ENCODE data around the gene NFATC4.

NFATC4 gene

GRCh38 chr14:24390701-24391468, 22.9 kb downstream of the NFATC4 start:
- DNase-seq, result no peak

GRCh38 chr14:24392325-24393091, 24.5 kb downstream of the NFATC4 start:
- DNase-seq, result no peak

DNA sequence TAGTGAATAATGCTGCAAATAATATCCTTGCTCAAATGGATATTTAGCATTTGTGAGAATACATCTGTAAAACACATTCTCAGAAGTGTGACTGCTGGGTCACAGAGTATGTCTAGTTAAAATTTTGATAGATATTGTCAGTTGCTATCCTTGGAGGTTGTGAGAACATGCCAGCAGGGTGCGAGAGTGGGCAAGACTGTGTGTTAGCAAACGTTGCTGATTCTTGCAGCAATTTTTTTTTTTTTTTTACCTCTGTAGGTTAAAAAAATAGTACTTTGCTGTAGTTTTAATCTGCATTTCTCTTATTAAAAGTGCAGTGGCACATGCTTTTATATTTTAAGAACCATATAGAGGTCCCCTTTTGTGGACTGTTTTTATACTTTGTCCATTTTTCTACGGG, 26.3 kb downstream of the NFATC4 start:
- no peak for DNase-seq

DNA sequence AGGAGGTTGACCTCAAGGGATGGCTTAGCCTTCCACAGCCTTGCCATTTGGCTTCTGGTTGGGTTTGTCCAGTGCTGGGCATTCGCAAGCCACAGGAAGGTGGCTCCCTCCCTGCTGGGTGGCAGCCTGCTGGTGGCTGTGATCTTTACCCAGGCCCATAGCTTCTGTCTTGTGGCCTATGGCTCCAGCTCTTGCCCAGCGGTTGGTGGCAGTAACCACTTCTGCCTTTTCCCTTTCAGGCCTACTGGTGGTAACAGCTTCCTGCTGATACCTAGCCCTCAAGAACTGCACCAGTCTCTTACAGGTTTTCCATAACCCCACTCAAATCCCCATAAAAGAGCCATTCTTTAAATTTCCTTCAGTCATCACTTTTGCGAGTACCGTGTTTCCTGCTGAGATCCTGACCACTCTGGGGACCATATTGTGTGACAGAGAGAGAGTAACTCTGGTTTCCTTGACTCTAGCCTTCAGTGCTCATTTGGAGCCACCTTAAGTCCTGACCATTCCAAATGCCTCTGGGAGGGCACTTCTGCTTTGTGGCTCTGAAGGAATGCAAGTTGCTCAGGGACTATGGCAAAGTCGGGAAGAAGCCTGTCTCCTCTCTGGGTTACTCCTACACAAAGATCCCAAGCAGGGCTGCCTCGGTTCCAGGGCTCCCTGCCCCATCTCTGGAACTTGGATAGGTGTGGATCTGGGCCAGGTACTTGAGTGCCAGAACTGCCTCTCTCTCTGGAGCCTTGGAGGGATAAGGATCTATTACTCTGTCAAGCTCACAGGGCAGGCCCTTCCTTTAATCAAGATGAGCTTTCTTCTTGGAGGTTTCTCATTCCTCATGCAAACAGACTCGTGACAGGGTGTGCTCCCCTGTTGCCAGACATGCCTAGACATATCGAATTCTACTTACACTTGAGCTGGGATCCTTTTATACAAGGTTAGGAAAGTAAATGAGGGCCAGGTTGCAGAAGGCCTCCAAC, 27.9 kb downstream of the NFATC4 start:
- no peak for DNase-seq

- no peak for DNase-seq
Measured at GRCh38 chr14:24397639-24398292, 29.8 kb downstream of the NFATC4 start.

- no peak for DNase-seq
Measured at GRCh38 chr14:24398293-24398652, 30.3 kb downstream of the NFATC4 start.

GRCh38 chr14:24398653-24399446, 30.9 kb downstream of the NFATC4 start, which contains the start of gene NYNRIN:
Gene NYNRIN, plus strand, starts transcription at chr14:24399003. Its CDS starts 244 bp downstream, at chr14:24399247.
- no peak for DNase-seq

- no peak for DNase-seq
Measured at GRCh38 chr14:24399447-24399822, 31.5 kb downstream of the NFATC4 start.

DNA sequence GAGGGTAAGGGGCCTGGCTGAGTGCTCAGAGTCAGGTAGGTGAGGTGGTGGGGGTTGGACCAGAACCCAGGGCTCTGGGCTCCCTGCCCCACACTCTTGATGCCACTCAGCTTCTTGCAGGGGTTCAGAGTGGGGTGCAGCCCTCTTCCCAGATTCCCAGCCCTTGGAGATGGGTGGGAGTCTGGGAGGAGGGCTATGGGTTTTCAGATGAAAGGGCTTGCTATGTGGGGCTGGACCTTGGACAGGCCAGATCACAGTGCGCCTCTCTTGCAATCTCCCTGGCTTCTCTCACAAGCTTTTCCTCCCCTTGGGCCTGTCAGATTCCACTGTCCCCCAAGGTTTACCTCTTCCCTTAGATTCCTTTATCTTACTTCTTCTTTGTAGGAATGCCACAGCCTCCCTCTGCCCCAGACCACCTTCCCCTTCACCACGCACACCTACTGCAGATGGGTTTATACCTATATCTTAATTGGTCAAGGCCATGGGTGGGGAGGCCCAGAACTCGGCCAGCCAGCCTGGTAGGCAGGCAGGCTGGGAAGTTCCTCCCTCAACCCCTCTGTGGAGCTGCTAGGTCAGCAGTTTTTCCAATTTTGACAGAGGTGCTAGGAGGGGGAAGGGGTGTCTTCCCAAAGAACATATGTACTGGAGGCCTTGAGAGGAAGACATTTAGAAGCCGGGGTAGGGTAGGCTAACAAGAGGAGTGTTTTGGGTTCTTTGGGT, 32.2 kb downstream of the NFATC4 start:
- DNase-seq, result no peak

- no peak for DNase-seq
Measured at GRCh38 chr14:24401810-24402702, 34.1 kb downstream of the NFATC4 start.

GRCh38 chr14:24403294-24403998, 35.5 kb downstream of the NFATC4 start:
- DNase-seq, result no peak

DNA sequence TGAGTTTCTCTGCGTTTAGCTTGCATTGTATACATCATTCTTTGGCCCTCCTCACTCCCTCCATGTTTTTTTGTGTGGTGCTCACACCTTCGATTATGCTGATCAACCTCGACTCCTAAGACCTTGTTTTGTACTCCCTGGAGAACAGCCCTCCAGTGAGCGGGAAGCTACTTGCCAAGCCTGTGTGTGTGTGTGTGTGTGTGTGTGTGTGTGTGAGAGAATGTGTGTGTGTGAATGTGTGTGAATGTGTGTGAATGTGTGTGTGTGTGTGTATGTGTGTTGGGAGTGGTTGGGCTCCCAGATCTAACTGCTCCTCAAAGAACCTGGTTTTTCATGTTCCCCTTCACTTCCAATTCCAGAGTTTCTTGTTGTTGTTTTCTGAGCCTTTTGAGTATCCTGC, 36.8 kb downstream of the NFATC4 start:
- no peak for DNase-seq

DNA sequence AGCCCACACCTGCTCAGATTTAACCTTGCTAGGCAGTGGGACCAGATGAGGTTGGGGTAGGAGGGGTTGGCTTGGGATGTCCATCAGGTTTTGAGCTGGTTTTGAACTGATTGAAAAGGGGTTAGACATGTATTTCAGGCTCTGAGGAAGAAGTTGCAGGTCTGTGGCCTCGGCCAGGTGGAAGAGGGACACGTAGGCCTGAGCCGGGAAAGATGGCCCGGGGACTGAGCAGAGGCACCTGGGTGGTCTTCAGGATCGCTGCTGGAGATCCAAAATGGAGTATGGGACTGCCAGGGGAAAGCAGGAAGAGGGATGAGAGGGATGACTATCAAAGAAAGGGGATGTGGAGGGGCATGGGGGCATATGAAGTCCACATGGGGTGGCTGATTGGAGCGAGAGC, 38.4 kb downstream of the NFATC4 start:
- DNase-seq, result no peak

GRCh38 chr14:24407608-24408325, 39.8 kb downstream of the NFATC4 start:
- DNase-seq, result no peak

GRCh38 chr14:24408764-24409163, 40.8 kb downstream of the NFATC4 start:
- DNase-seq, result no peak

GRCh38 chr14:24409192-24409591, 41.2 kb downstream of the NFATC4 start:
- DNase-seq, result no peak

DNA sequence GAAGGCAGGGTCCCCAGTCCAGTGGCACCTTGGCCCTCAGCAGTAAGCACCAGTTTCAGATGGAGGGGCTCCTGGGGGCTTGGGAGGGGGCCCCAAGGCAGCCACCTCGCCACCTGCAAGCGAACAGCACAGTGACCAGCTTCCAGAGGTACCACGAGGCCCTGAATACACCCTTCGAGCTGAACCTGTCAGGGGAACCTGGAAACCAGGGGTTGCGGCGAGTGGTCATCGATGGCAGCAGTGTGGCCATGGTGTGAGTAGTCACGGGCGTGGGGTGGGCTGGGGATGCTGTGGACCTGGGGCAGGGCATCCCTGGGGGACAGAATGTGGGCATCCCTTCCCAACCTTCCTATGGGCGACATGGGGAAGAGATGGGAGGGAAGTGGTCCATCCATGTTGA, 42.0 kb downstream of the NFATC4 start:
- no peak for DNase-seq
